ENCODE measurements around the gene FAM167B.

The FAM167B gene

GRCh38 chr1:32246888-32247273 lies at the start of gene FAM167B:
Gene FAM167B, plus strand, starts transcription at chr1:32247222. Its CDS starts 200 bp downstream, at chr1:32247422.
- DNase-seq = no peak

- no peak for DNase-seq
Measured at GRCh38 chr1:32197837-32198236, 49.2 kb upstream of the FAM167B start.

- no peak for DNase-seq
Measured at GRCh38 chr1:32198237-32199042, 48.6 kb upstream of the FAM167B start.

GRCh38 chr1:32199043-32199716 lies 47.8 kb upstream of the FAM167B start:
- DNase-seq = no peak

- DNase-seq = no peak
Measured at GRCh38 chr1:32199717-32200072, 47.3 kb upstream of the FAM167B start.

- peak in 1 of 4 experiments; percentile 16 for DNase-seq
Measured at GRCh38 chr1:32200226-32201010, 46.6 kb upstream of the FAM167B start, which contains the start of gene CCDC28B. Gene CCDC28B, plus strand, starts transcription at chr1:32200595. Its CDS starts 1,341 bp downstream, at chr1:32201936.

- DNase-seq = peak; percentile 42 to 60 (median 50)
Measured at GRCh38 chr1:32201011-32201855, 45.8 kb upstream of the FAM167B start.

- DNase-seq = no peak
Measured at GRCh38 chr1:32204943-32205361, 42.1 kb upstream of the FAM167B start.

- DNase-seq = peak; percentile 62 to 74 (median 68)
Measured at GRCh38 chr1:32205401-32206370, 41.3 kb upstream of the FAM167B start, which contains the start of gene IQCC. Gene IQCC, plus strand, starts transcription at chr1:32205671. Its CDS starts 11 bp downstream, at chr1:32205682.

GRCh38 chr1:32208469-32208868 lies 38.6 kb upstream of the FAM167B start:
- DNase-seq = no peak

GRCh38 chr1:32208891-32209328 lies 38.1 kb upstream of the FAM167B start, which contains the start of gene DCDC2B:
Gene DCDC2B, plus strand, starts transcription at chr1:32209089. Its CDS starts 5 bp downstream, at chr1:32209094.
- DNase-seq = no peak

GRCh38 chr1:32215629-32216480 lies 31.2 kb upstream of the FAM167B start:
- peak; percentile 15 to 27 (median 18) for DNase-seq

GRCh38 chr1:32216566-32216965 lies 30.5 kb upstream of the FAM167B start:
- DNase-seq = no peak

GRCh38 chr1:32219022-32219421 lies 28.0 kb upstream of the FAM167B start:
- DNase-seq = no peak

- DNase-seq = no peak
Measured at GRCh38 chr1:32220746-32221580, 26.1 kb upstream of the FAM167B start.

- DNase-seq = no peak
Measured at GRCh38 chr1:32221581-32221979, 25.4 kb upstream of the FAM167B start.

- DNase-seq = peak; percentile 75 to 83 (median 79)
Measured at GRCh38 chr1:32221980-32222755, 24.9 kb upstream of the FAM167B start, which contains the start of the genes EIF3I and TMEM234. Gene EIF3I, plus strand, starts transcription at chr1:32222407. Its CDS starts 35 bp downstream, at chr1:32222442. Gene TMEM234, minus strand, starts transcription at chr1:32222353. Its CDS starts 31 bp downstream, at chr1:32222322.

- no peak for DNase-seq
Measured at GRCh38 chr1:32223683-32224082, 23.3 kb upstream of the FAM167B start.
